HG02588 (cell line): ENCODE results near the gene PGF.

Source experiments
- ATAC-seq: cut with Tn5 transposase; IDR thresholded peaks from one replicate; pipeline ENCODE4 v1.9.1; 2021; ENCODE audit warnings: mild to moderate bottlenecking, moderate library complexity; ENCODE audit not compliant: unreplicated experiment

Gene PGF

DNA sequence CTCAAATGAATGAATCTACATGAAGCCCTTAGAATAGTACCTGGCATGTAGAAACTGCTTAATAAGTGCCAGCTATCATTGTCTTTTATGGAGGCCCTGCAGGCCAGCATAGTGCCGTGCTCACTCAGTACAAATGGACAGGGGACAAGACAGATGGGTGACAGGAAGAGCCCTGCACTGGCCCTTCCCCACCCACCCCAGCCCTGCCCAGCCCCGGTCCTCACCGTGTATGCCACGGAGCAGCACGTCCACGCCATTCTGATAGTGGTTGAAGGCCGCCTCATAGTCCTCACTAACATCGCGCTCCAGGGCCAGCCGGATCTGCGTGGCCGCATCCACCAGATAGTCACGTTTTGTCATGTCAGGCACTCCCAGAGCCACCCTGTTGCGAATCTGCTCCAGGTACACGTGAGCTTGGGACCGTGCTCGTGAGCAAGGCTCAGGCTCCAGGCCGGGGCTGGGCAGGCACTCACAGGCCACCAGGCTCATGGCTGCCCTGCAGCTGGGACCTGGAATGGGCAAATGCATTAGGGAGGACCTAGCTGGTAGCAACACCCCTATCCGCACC is 34.3 kb downstream of the PGF start:
- ATAC-seq = no peak

DNA sequence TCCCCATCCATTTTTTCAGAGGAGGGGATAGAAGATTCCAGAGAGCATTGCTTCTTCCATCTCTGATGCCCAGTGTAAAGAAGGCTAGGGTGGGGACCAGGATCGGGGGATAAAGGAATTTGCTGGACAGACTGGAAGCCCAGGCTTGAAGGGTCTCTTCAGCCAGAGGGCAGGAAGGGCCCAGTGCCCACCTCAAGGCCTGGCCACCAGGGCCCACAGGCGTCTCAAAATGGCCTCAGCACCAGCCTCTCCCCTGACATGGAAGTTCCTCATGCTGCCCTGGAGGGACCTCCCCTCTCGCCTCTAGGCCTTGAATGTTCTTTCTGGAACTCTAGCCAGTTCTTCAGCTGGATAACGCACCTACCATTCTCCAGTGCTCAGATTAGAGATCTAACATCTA is 35.1 kb downstream of the PGF start:
- no peak for ATAC-seq

DNA sequence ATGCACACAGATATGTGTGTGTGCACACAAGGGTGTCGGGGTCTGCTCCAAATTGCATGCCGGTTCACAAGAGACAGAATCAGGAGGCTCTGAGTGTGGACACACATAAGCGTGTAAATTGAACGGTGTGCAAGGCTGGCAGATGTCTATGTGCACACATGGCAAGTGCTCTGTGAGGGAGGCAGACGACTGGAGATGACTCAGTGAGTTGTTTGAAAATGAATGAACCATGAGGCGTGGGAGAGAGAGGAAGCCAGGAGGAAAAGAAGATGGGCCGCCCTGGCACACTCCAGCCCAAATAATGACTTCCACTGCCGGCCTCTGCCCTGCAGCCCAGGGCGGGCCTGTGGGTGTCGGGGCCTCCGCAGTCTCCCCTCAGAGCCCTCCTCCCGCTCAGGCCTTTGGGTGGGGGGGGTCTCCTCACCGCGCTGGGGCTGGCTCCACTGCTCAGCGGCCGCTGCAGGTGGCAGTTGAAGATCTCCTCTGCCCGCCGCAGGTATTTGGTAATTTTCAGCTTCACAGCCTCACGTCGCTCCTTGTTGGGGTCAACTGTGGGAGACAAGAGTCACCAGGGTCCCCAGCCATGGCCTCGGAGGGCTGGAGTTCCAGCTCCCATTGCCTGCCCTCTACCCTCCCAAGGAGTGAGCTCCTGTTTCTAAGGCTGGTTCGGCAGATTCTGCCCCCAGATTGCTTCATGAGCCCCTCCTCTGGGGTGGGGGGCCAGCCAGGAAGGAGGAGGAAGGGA is 35.8 kb downstream of the PGF start:
- no peak for ATAC-seq

DNA sequence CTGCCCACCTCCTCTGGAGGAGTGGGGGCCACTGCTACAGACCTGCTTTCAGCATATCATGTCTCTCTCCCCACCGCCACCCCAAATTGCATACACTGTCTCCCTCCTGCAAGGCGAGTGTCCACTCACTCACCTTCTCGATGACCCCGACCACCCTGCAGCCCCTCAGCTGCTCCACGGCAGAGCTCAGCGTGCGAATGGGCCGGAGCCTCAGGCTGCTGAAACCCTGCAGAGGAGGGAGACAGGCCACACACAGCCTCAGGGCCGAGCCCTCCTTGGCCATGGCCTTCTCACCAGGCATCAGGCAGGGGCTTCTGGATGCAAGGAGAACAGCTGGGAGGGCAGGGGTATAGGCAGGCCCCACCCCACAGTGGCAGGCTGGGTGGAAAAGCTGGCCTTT is 37.0 kb downstream of the PGF start:
- no peak for ATAC-seq

DNA sequence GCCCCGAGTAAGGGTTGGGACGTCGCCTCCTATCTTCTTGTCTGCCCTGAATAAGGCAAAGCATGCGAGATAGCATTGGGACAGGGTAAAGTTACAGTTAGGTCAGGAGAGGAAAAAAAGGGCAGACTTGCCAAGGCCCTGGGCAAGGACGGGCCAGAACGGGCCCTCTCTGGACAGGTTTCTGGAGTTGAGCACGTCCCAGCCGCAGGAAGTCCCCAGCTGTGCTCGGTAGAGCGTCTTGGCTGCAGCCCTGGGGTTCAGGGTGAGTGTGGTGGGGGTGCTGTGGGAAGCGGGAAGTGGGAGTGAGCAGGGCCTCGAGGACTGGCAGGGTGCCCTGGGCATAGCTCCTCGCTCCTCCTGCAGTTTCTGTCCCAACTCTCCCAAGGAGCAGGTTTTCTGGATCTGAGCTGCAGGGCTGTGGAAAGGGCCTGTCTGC is 37.7 kb downstream of the PGF start:
- no peak for ATAC-seq

DNA sequence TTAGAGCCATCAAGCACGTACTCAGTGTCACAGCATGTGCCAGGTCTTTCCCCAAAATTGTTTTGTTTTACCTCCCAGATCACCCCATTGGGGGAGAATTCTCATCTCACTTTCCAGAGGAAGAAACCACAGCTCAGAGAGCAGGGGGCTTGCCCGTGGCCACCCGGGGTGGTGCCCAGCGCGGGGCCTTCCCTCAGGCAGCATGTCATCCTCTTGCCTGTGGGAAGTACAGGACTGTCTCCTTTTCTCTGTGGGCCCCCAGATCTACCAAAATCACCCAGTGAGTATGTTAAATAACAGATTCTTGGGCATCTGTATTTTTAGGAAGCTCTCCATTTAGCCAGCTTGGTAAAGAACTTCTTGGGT is 38.2 kb downstream of the PGF start:
- no peak for ATAC-seq

DNA sequence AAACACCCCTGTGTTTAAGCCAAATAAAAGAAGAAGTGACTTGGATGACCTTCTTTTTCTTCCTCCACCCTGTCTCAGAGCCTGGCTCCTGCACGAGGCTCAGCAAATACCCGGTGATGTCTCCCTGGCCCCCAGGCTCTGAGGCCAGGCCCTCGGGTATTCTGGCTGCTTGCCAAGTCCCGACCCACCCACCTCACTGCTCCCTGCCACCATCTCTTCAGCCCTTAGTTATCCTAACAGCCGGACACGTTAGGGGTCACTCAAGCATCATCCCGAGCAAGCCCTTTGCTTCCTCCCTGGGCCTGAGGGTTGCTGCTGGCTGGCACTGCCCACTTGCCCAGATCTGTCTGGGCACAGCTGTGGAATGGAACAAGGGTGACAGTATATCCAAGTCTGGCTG is 39.6 kb downstream of the PGF start:
- ATAC-seq = no peak

DNA sequence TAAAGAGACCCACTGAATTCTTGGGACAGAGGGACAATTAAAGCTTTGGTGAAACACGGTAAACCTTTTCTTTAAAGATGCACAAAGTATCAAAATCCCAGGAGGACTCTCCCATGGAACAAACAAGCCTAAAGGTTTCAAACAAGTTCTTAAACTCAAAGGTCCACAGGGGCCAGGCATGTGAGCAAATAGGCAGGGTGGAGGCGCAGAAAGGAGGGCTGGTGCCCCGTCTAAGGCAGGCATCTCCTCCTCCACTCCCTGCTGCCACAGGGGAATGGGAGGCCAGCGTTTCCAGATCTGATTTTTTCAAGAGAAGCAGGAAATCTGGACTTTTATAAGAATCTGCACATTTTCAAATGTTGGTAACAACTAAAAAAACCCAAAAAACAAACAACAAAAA is 40.0 kb downstream of the PGF start:
- ATAC-seq = no peak

DNA sequence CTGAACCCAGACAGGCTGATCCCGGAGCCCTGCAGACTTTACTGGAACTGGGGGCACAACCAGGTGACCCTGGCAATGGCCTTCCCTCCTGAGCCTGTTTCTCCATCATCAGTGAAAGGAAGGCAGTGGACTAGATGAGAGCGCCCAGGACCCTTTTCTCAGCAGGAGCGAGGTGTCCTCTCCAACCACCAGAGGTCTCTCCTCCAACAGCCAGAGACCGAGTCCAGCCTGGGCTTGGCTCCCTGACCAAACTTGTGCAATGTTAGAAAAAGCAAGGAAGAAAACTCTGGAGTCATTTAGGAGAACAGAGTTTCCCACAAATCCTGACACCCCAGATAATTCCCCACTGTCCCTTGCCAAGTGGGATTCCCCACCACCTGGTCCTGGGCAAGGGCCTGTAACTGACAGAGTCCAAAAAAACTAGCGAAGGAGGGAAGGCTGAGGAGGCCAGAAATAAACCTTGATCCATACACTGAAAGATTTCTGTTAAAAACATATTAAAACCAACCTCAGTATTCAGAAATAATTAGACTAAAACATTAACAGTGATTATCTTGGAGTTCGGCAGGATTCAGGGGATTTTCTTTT is 41.3 kb downstream of the PGF start:
- ATAC-seq = no peak

DNA sequence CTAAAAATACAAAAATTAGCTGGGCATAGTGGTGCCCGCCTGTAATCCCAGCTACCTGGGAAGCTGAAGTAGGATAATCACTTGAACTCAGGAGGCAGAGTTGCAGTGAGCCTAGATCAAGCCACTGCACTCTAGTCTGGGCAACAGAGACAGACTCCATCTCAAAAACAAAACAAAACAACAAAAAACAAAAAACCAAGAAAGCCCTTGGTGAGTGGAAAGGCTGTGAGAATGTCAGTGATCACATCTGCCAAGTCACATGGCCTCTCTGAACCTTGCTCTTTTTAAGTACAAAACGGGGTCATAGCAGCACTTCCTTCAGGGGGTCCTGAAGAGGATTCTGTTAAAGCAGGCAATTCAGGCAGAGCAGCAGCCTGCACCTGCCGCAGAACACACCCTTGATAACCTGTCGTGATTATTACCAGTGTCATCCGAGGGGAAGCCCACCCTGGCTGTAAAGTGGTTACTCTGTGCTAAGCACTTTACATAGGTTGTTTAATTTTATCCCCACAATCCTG is 41.9 kb downstream of the PGF start:
- no peak for ATAC-seq

DNA sequence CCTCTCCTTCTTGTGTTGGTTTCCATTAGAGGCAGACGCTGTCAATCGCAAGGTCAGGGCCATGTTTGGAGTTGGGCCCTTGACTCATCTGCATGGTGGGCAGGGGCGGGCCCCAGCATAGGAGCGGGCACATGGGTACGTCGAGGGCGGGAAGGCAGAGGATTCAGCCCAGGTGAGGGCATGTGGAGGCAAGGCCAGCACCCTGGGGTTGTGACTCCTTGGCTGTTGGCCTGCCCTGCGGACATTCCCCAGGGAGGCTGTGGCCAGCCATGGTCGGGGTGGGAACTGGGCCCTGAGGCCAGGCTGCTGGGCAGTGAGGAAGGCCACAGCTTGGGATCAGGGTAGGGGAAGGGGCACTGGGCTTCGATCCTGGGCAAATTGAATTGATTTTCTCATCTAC is 42.6 kb downstream of the PGF start:
- no peak for ATAC-seq

DNA sequence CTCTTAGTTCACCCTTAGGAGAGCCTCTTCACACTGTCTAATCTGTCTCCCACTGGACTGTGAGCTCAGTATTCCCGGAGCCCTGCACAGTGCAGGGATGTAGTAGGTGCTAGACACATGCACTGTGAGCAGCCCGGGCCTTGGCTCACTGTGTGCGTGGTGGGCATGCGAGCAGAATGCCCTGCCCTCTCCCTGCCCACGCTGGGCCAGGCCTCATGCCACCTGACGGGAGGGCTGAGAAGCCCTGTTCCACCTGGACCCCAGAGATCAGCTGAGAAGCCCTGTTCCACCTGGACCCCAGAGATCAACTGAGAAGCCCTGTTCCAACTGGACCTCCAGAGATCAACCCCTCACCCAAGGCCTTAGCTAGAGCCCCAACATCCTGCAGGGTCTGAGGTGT is 43.3 kb downstream of the PGF start:
- ATAC-seq = no peak

DNA sequence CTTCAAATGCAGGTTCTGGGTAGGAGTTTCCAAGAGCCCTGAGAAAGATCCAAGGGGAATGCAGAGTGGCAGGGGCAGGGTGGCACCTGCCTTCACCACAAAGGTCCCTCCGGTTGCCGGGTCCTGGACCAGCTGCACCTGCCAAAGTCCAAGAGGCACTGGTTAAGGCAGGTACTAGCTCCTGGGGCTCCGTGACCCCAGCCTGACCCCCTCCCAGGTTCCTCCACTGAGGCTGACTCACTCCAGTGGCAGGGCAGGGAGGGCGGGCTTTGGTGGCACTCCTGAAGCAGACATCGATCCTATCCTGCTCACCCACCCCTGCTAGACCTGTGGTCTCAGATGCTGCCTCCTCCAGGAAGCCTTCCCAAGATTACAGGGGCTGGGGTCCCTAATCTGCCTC is 43.7 kb downstream of the PGF start:
- no peak for ATAC-seq

DNA sequence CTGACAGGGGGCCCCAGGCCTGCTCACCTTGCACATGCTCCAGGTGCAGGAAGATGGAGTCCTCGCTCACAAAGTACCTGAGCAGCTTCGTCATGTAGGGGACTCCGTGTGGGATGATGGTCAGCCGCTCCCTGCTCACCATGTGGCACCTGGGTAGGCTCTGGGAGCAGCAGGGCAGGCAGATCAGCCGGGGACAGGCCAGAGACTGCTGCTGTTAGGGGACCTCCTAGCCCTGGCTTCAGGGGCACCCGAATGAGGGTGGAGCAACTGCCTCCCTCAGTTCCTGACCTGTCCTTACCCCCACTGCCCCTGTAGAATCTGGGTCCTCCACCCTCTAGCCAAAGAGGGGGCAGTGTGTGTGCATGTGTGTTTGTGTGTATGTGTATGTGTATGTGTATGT is 44.2 kb downstream of the PGF start:
- ATAC-seq = no peak

DNA sequence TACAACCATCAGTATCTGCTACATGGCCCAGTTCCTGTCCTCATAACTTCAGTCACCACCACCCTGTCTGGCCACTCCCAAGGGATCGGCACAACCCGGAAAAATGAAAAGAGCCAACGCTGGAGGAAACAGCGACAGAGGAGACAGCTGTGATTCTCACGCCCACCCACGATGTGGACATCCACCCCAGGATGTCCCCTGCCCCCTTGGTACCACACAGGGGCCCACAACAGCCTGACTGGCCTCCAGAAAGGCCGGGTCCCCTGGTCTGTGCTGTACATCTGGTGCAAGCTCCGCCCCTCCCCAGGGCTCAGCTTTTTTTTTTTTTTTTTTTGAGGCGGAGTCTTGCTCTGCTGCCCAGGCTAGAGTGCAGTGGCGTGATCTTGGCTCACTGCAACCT is 44.8 kb downstream of the PGF start:
- ATAC-seq = no peak

DNA sequence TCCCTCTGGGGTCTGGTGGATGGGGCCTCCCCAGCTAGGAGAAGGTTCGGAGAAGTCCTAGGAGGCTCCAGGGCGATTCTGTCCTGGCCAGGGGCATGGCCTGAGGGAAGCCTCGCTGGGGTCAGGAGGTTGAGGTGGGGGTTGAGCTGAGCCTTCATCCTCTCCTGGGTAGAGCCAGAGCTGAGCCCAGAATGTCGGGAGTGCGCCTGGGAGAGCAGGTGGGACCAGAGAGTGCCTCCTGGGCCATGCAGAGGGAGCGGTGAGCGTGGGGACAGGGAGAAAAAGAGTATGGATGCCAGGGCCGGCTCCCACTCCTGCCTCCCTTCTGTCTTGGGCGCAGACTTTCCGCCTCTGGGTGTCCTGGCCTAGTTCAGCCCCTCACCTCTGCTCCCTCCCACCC is 45.5 kb downstream of the PGF start:
- ATAC-seq = no peak

DNA sequence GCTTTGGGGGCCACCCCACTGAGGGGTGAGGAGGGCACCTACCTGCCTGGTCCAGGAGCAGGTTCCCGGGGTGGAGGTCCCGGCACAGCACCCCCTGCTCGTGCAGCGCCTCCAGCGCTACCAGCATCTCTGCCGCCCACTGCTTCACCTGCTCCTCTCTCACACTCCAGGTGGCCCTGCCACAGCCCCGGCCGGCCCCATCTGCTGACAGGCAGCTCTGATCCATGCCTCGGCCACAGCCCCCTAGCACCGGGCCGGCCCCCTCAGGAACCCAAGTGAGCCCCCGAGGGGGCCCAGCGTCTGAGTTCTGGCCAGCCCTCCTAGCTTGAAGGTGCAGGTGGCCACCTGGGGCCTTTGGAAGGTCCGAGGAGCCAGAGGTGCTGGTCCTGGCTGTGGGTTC is 45.9 kb downstream of the PGF start:
- ATAC-seq = no peak

DNA sequence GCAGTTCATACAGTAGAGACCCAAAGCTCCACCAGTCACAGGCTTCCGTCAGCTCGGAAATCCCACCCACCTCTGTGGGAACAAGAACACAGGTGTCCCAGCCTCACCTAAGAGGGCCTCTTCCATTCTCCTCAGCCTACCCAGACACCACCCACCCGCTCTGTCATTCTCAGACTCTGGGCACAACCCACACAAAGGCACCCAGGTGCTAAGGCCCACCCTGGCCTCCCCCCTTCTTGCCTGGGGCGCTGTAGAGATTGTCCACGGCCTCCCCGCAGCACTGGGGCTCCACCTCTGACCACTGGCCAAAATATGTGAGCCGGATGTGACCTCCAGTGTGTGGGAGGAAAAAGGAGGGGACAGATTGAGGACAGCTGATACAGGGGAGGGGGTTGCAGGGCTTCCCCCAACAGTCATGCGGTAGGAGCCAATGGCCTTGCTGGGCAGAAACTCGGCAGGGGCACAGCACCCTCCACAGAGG is 46.5 kb downstream of the PGF start:
- no peak for ATAC-seq

DNA sequence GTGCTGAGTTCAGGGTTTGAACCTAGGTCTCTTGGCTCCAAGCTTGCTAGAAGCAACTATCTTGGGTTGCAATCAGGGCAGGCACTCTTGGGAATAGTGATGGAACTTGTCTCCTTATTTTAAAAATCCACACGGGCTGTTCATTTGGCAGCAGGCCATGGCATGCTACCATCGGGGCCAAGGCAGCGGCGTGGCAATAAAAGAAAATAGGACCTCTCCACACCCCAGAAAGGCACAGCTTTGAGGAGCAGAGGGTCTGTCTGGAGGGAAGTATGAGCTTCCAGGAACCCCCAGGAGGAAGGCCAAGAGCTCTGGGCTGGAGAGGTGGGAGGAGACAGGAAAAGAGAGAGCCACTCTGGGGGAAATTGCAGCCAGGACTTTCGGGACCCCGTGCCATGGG is 47.7 kb downstream of the PGF start:
- ATAC-seq = no peak

DNA sequence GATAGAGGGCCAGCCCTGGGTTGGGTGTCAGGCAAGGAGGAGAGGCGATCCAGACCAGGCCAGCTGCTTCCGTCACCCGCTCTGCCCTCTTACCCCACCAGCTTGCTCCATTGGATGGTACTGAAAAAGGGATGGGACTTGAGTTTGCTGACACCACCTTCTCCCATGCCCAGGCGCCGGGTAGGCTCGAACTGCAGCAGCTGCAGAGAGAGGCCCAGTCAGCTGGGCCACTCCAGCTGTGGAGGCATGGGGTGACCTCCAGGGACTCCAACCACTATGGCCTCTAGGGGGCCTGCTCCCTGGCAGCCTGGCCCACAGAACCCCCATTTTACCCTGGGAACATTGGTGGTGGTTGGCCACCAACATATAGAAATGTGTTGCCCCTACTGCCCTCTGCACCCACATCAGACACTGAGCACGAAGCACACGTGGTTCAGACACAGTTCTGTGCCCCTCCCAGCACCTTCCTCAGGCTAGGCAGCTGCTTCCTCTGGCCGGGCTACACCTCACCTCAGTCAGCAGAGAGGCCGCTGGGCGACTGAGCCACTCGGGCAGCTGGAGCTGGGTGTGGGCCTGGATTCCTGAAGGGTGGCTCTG is 48.4 kb downstream of the PGF start:
- ATAC-seq = no peak

DNA sequence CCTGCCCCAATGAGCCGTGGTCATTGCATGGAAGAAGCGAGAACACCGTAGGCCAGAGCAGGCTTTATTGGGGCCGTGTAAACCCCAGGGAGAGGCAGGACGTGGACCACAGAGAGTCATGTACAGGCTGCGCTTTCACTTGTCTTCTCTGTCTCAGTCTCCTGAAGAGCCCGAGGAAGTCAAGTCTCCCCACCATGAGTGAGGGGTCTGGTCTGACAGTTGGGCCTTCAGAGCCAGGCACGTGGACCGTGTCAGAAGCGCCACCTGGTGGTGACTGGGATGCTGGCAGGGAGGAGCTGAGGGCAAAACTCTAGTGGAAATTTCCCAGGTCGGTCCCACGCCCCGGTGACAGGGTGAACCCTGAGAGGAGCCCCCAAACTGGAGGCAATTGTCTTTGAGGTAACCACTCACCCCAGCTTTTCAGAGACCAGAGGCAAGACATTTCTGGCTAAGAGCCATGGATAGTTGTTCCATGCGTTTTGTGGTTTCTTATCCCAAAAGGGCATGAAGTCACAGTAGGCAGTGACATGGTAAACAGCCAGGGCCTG is 49.7 kb downstream of the PGF start:
- ATAC-seq = no peak
